Activated CD8-positive, alpha-beta memory T cell treated with anti-CD3 and anti-CD28 coated beads, Interleukin-2, amount 50 U/mL, for 1 hour (primary cell): ENCODE data around the gene RABGAP1L.
"Not testable (repeated sequence)": the region's sequence is repeated elsewhere in the genome, so short reads cannot be mapped to it uniquely, and the experiment has no call there.

Experiments
- DNase-seq: peaks from one replicate; pipeline ENCODE4 v3.0.0-alpha.2; 2020; ENCODE audit errors: extremely low read depth

RABGAP1L gene

DNA sequence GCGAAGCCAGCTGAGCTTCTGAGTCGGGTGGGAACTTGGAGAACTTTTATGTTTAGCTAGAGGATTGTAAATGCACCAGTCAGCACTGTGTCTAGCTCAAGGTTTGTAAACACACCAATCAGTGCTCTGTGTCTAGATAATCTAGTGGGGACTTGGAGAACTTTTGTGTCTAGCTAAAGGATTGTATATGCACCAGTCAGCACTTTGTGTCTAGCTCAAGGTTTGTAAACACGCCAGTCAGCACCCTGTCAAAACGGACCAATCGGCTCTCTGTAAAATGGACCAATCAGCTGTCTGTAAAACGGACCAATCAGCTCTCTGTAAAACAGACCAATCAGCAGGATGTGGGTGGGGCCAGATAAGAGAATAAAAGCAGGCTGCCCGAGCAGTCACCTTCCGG is 552.5 kb downstream of the RABGAP1L start:
- DNase-seq, result not testable (repeated sequence)

DNA sequence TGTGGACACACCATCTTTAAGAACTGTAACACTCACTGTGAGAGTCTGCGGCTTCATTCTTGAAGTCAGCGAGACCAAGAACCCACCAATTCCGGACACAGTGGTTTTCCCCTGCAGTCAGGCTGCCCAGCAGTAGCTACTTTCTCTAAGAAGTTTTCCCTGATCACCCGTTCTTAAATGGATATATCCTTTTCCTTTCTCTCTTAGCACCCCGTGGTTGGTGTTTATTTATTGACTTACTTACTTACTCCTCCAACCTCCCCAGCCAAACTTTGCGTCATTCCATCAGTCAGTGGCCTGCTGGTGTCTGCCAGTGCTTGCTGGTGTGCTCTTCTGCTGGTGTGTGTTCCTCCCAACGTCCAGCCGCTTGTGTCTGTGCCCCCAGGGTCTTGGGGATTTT is 553.2 kb downstream of the RABGAP1L start:
- DNase-seq, result no peak

- no peak for DNase-seq
These were observed 554.5 kb downstream of the RABGAP1L start for GRCh38 chr1:174713796-174714195.

- no peak for DNase-seq
These were observed 559.9 kb downstream of the RABGAP1L start for GRCh38 chr1:174719194-174719593.

- no peak for DNase-seq
These were observed 561.3 kb downstream of the RABGAP1L start for GRCh38 chr1:174720618-174721017.

DNA sequence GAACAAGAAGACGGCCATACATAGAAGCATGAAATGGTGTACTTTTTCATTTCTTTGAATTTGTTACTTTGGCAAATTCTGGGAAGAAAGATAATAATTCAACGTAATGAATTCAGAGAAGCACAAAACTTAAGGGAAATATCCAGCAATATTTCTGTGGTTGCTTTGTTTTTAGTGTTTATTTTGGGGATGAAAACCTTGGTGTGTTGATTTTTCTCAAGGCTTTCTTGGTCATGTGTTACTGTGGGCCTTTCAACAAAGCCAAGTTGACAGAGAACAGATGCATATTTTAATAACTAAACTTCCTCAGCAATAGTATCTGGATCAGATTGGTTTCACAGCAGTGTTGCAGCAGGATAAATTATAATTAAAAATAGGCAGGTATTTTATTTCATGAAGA is 561.9 kb downstream of the RABGAP1L start:
- no peak for DNase-seq

- no peak for DNase-seq
These were observed 564.5 kb downstream of the RABGAP1L start for GRCh38 chr1:174723816-174724215.

DNA sequence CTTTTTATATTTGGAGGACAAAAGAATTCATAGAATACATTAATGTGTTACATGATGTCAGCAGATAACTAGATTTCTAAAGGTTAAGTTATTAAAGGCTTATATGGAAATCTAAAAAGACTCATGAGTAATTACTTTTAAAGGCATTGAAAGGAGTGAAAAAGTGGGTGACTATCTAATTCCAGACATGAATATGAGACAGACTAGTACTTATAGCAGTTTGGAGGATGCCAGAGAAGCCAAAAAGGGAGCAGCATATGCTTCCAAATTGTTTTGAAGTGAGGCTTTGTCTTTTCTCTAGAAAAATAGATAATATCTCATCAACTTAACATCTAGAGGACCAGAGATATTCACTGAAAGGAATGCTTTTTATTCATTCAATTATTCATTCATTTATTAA is 564.9 kb downstream of the RABGAP1L start:
- no peak for DNase-seq

DNA sequence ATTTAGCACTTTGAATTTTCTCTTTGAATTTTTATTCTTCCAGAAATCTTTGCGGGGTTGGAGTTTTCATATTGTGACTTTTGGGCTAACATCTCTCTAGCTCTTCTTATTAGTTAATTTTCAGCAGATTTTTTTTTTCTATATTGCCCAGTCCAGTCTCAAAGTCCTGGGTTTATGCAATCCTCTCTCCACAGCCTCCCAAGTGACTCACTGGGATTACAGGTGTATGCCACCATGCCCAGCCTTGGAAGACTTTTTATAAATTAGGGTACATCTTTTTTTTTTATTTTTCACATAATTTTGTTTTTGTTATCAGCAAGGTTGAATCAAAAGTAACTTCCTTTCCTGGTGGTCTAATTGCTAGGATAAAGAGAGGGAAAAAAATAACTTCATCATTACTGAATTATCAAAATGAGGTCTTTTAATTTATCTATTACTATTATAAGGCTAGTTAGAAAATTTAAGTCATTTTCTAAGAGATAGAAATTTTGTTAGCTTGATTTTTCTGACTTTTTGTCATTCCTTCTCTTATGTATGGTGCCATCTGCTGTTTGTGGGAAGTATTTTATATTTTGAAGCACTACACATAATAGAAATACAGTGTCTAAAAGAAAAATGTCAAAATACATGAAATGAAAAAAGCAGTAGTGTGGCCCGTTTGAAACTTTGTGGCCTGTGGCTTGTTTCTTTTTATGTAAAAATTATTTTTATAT is 567.0 kb downstream of the RABGAP1L start:
- DNase-seq, result no peak

DNA sequence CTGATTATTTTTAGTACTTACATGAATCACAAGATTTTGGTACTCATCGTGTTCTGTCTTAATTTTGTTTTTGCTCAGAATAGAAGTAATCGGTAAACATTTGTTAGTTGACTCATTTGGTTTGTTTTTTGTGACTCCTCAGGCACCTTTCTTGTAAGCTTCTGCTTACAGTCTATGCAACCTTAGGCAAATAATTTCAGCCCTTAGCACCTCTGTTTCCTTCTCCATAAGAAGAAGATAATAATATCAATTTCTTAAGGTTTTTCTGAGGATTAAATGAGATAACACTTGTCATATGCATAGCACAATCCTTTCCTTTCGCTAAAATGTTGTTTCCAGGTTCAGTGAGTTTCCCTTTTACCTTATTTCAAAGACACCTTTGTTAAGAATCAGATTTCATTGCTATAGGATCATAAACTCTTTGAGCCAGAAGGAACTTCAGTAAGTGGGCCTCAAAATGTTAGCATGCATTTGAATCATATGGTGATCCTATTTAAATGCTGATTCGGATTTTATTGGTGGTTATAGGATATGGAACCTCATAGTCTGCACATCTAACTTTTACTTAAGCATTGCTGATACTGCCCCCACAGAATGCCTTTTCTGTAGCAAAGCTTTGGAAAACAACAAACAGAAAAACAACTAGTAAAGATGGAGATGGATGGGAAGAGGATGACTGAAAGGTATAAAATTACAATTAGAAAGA is 567.7 kb downstream of the RABGAP1L start:
- no peak for DNase-seq

GRCh38 chr1:174734270-174734669 is 575.0 kb downstream of the RABGAP1L start:
- DNase-seq, result no peak

- DNase-seq, result no peak
These were observed 577.5 kb downstream of the RABGAP1L start for GRCh38 chr1:174736831-174737230.

DNA sequence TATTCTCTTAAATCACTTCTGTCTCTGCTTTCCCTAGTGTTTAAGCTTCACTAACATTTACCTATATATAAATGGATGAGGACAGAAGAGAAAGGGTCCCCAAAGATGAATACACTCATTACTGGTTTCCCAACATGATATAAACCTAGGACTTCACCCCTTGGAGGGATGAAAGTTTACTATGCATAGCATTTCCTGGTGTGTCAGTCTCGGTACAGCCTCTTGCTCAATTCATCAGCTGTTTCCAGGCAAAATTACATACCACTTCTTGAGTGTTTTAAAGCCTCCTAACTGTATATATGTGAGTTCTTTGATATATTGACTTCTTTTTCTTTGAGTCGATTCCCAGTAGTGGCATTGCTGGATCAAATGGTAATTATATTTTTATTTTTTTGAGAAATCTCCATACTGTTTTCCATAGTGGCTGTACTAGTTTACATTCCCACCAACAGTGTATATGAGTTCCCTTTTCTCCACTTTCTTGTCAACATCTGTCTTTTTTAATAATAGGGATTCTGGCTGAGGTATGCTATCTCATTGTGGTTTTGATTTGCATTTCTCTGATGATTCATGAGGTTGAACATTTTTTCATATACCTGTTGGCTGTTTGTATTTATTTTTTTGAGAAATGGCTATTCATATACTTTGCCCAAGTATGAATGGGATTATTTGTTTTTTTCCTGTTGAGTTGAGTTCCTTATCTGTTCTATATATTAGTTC is 581.1 kb downstream of the RABGAP1L start:
- DNase-seq, result no peak

- DNase-seq, result no peak
These were observed 583.7 kb downstream of the RABGAP1L start for GRCh38 chr1:174742805-174743653.

DNA sequence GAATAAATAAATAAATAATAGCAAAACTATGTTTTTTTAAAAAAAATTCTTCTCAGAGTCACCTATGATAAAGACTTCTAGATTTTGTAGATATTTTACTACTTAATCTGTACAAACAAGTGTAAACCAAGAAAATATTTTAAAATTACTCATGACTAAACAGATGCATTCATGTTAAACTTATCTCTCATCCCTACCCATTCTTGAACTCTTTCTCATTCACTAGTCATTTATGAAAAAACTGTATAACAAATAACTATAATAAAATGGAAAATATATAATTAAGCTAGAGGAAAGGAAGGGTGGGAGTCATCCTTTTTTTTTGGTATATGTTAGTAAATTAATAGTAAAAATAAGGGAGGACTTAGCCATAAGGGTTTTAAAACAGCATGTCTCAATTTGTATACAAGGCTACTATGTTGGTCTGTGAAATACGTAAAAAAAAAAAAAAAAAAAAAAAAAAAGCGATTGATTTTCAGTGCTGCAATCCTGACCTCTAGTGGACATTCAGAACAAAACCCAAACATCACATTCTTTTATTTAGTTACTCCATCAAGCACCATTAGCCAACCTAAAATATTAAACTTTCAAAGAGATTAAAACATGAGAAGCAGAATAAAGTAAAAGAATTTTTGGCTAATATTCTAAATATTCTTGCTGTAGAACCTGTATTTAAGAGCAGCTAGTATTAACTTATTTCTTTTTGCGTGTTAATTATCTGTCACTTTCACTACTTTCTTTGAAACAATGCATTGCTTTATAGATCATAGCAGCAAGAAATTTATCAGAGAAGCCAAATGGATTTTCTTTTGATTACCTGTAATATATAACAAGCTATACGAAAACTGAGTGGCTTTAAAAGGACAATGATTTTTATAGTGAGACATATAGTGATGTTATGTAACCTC is 584.6 kb downstream of the RABGAP1L start:
- no peak for DNase-seq

GRCh38 chr1:174744886-174745285 is 585.6 kb downstream of the RABGAP1L start:
- DNase-seq, result no peak

DNA sequence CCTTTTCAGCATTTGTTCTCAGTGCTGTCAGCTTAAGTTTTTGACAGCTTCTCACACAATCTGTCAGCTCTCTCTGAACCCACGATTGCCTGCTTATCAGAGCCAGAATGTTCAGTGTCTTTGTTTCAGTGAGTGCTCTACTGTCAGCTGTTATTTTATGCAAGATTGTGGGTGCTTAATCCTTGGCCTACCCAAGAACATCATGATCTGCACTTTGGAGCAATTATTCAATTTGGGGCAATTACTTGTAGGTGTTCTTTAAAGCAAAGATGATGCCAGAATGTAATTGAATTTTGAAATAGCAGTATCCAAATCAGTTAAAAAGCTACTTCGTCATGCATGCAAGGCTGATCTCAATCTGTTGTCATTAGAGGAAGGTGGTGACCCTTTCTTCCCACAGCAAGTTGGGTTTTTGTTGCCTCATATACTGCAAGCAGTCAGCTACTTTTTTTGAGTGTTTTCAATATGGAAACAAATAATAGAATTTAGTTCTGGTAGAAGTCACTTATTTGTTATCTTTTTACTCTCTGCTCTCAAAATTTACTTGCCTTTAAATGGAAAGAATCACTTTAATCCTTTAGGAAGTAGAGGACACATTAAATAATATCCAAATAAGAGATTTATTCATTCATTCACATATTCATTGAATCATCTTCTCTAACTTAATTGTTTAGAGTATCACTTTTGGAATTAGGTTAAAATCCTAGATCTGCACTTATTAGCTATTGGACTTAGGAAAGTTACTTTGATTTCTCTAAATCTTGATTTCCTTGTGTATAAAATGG is 586.9 kb downstream of the RABGAP1L start:
- no peak for DNase-seq

- no peak for DNase-seq
These were observed 588.3 kb downstream of the RABGAP1L start for GRCh38 chr1:174747613-174748012.

GRCh38 chr1:174748586-174748985 is 589.3 kb downstream of the RABGAP1L start:
- DNase-seq, result no peak

DNA sequence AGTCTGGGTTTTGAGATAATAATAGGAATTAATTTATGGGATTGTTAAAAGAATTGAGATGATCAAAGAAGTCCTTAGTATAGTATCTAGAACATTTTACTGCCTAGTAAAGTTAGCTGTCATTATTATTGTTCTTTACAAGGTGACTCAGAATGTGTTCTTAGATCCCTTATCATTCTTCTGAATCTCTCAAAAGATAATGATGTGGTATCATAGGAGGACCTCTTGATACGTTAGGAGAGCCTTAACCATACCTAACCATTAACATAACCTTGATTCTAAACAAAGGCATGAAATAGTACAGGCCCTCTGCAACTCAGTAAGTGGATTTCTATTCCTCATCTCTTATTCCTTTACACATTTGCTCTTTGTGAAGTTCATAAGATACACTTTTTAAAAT is 593.8 kb downstream of the RABGAP1L start:
- DNase-seq, result no peak
